ENCODE results near the gene GABRG3.

DNA sequence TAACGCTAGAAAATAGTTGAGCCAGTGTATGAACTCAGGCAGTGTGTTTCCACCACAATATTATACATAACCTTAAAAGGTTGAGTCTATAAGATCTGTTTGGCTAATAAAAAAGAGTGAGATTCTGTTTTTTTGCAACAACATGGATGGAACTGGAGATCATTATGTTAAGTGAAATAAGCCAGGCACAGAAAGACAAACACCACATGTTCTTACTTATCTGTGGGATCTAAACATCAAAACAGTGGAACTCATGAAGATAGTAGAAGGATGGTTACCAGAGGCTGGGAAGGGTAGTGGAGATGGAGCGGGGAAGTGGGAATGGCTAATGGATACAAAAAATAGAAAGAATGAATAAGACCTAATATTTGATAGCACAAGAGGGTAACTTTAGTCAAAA, 150.7 kb downstream of the GABRG3 start:
- TF ChIP-seq, protein P1, sequence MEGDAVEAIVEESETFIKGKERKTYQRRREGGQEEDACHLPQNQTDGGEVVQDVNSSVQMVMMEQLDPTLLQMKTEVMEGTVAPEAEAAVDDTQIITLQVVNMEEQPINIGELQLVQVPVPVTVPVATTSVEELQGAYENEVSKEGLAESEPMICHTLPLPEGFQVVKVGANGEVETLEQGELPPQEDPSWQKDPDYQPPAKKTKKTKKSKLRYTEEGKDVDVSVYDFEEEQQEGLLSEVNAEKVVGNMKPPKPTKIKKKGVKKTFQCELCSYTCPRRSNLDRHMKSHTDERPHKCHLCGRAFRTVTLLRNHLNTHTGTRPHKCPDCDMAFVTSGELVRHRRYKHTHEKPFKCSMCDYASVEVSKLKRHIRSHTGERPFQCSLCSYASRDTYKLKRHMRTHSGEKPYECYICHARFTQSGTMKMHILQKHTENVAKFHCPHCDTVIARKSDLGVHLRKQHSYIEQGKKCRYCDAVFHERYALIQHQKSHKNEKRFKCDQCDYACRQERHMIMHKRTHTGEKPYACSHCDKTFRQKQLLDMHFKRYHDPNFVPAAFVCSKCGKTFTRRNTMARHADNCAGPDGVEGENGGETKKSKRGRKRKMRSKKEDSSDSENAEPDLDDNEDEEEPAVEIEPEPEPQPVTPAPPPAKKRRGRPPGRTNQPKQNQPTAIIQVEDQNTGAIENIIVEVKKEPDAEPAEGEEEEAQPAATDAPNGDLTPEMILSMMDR (IDR thresholded peaks at IDR 0.05) = no peak
- TF ChIP-seq POLR2A (IDR thresholded peaks at IDR 0.05) = no peak
